GM19463 (cell line): Measurements from ENCODE around the gene TEP1.

Experiments
- ATAC-seq: cut with Tn5 transposase; IDR thresholded peaks from one replicate; pipeline ENCODE4 v1.9.1; 2021; ENCODE audit warnings: mild to moderate bottlenecking, moderate library complexity; ENCODE audit not compliant: unreplicated experiment

Gene TEP1

DNA sequence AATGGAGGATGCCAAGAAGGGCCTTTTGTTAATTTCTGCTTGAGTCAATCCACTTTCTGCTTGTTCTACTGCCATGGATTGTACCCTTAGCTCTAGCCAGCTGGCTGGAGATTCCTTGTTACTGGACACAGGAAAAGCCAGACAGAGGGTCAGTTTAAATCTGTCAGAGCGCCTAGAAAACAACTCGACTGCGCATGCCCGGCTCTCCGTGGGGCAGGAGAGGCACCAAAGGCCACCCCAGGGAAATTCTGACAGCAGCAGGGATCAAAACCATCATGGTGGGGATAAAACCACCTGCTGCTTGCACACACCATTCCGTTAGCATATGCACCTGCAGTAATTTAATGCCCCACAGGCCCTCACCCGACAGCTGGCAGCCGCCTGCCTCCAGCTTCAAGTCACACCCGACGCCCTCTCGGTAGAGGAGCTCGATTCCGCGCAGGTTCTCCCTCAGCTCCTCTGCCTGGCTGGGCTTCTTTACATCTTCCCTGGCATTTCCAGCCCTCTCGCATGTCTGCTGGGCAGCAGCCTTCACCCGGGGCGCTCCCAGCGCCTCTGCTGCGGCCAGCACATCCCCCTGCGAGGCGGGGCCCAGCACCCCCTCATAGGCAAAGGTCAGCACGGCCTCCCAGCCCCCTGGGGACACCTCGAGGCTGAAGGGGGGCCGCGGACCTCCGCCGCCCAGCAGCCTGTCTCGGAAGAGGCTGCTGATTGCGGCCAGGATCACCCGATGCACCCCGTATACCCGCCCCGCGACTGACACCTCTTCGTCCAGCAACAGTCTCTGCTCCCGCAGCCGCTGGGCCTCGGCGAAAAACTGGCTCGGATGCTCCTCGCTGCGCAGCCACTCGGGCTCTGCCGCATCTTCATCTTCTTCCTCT lies 21.6 kb upstream of the TEP1 start:
- ATAC-seq: no peak

GRCh38 chr14:20429801-20430669 lies 16.7 kb upstream of the TEP1 start:
- no peak for ATAC-seq

GRCh38 chr14:20428802-20429201 lies 15.5 kb upstream of the TEP1 start:
- no peak for ATAC-seq

GRCh38 chr14:20428010-20428365 lies 14.7 kb upstream of the TEP1 start:
- peak; percentile 49 for ATAC-seq

- peak; percentile 71 for ATAC-seq
Measured at GRCh38 chr14:20427231-20428009, 14.1 kb upstream of the TEP1 start.

GRCh38 chr14:20424851-20425250 lies 11.6 kb upstream of the TEP1 start:
- ATAC-seq: no peak

- no peak for ATAC-seq
Measured at GRCh38 chr14:20422886-20423285, 9.6 kb upstream of the TEP1 start.

GRCh38 chr14:20421267-20421666 lies 8.0 kb upstream of the TEP1 start:
- no peak for ATAC-seq

DNA sequence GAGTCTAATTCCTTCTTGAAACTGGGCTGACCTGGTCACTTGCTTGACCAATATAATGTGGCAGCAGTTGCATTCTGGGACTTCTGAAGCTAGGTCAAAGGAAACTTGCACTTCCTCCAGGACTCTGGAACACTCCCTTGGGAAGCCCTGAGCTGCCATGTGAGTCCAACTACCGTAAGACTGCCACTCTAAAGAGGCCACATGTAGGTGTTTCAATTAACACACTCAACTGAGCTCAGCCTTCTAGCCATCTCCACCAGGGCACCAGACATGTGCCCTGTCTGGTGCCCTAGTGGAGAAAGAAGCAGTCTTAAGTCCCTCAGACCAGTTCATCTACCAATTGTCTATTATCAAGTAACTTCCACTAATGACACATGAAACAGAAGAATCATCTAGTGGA lies 6.1 kb upstream of the TEP1 start:
- ATAC-seq: no peak

DNA sequence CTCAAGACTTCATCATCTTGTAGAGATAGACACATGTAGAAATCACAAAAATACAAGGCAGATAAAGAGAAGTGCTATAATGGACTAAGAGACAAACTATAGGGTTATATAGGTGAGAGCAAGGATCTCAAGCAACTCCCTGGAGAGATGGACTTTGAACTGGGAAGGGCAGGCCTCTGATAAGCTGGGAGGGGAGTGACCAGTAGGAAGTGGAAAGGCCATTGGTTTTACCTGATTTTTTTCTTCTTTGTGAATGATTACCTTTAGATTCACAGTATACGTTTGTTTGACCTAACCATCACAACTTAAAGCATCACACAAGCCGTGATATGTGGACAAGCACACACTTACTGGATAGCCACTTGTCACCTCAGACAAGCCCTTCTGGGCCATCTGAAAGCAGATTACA lies 5.2 kb upstream of the TEP1 start:
- no peak for ATAC-seq

GRCh38 chr14:20417250-20418186 lies 4.2 kb upstream of the TEP1 start:
- ATAC-seq: no peak

- ATAC-seq: no peak
Measured at GRCh38 chr14:20416223-20416622, 2.9 kb upstream of the TEP1 start.

DNA sequence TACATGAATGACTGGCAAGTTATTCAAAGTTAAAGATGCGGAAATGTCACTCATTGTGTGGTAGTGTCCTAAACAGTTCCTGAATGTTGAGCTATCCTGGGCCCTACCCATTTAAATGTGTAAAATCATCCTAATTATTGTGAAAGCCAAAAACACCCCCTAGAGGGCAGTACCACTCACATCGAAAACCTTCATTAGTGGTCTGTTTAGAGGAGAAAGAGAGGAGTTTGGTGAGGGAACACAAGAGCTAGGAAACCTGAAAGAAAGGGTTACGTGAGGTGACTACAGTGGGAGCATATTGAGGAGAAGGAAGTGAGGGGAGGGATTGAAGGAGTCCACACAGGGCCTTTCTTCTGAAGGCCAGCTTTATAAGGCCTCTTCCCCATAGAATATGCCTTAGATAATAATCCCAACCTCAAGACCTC lies 2.5 kb upstream of the TEP1 start:
- ATAC-seq: peak; percentile 31

DNA sequence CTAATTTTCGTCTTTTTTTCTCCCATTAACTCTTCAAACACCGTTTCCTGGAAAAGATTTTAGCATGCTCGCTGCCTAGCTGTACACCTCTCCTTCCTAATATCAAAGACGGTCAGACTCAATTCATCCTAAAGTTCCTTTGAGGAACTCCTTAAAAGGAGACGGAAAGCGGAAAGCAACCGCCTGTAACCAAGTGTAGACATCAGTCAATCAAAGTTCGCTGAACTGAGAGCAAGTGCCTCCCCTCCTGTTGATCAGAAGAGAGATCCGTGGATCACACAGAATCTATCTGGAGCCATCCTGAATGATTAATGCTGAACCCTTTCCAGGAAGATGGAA lies 412 bp upstream of the TEP1 start:
- peak; percentile 38 for ATAC-seq

DNA sequence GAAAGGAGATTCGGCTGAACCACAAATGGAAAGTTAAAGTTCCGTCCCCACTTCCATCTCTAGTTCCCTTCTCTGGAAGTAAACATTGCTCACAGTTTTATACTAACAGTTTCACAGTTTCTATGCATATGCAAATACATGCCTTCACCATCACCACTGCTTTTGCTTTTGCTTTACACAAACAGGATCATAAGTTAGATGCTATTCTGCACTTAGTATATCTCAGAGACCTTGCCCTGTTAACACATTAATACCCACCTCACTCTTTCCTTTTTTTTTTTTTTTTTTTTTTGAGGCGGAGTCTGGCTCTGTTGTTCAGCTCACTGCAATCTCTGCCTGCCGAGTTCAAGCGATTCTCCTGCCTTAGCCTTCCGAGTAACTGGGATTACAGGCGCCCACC lies 890 bp downstream of the TEP1 start:
- peak; percentile 36 for ATAC-seq

DNA sequence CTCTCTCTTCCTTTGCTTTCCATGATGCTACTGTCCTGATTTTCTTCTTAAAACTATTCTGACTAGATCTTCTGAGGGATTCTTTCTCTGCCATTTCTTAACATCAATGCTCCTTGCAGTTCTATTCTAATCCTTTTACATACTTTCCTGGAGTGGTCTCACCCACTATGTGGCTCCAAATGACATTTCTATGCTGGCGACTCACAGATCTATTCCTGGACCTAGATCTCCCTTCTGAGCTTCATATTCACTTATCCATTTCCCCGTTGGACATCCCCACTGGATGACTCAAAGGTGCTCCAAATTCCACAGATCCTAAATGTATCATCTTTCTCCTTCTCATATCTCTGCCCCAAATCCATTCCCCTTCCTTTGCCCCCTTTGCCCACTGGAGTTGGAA lies 4.1 kb downstream of the TEP1 start:
- no peak for ATAC-seq

DNA sequence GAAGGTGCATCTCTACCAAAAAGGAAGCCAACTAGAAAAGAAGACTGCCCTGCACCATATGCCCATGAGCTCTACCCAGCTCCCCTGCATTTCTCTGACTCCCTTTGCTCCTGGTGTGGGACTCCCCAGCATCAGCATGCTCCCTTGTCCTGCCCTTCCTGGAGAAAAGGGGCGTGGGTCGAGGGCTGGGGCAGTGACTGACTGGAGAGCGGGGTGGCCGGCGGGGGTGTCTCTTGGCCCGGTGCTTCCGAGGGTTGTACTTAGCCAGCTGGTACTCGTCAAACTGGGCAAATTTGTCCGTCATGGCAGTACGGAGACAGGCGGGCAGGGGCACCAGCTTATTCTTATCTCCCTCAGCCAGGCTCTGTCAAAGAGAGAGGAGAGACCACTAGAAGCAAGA lies 9.8 kb downstream of the TEP1 start:
- no peak for ATAC-seq

GRCh38 chr14:20400965-20401593 lies 12.2 kb downstream of the TEP1 start:
- no peak for ATAC-seq

DNA sequence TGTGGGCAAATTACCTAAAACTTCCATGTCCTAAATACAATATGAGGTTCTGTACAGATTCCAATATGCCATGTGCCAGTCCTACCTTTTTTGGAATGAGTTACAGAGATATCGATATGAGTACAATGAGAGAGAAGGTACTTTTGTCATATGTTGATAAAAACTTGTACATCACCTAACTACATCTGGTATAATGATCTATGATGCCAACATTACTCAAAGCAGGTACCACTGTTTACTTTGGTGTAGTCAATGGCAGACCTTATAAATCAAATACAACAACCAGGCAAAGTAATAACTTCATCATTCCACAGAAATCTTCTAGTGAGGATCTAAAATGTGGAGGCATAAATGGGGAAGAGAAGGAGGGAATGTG lies 12.7 kb downstream of the TEP1 start:
- ATAC-seq: no peak

DNA sequence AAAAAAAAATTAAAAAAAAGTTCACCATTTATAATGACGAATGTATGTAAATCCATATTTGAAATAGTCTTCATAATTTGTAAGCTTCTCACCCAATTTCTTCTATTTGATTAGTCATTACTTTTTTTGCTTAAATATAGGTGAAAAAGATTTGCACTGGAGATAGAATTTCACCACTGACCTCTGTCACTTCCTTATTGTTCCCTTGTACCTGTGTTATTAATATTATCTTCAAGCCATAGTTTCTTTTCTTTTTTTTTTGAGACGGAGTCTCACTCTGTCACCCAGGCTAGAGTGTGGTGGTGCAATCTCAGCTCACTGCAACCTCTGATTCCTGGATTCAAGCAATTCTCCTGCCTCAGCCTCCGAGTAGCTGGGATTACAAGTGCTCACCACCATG lies 15.8 kb downstream of the TEP1 start:
- ATAC-seq: no peak
